Activated CD8-positive, alpha-beta T cell treated with anti-CD3 and anti-CD28 coated beads, Interleukin-2, amount 10 ng/mL, durations not matched to agents 7 days and 5 days (primary cell): ENCODE data around the gene SGCA. TPM values are rescaled to one million over a fixed set of nuclear protein-coding genes. Genes with fewer than 3 reads are reported as not detected.

Experiments used
- ATAC-seq: fragments of 150-1000 bp; cut with Tn5 transposase; one replicate; pipeline ENCODE4 v1.10.0; 2021; ENCODE audit warnings: moderate library complexity
- CTCF ChIA-PET: fragments of 350-600 bp; sonication (Branson Sonifier 250); formaldehyde crosslinking; loops from one replicate; lab custom pipeline; 2021; ENCODE audit warnings: antibody characterized with exemption; lab: Charles Lee
- POLR2A ChIA-PET: fragments of 350-600 bp; sonication (Branson Sonifier 250); formaldehyde crosslinking; loops from one replicate; lab custom pipeline; 2021; ENCODE audit warnings: antibody characterized with exemption; lab: Charles Lee
- DNase-seq: peaks from one replicate; pipeline ENCODE4 v3.0.0-alpha.2; 2020
- H3K27ac Mint-ChIP-seq: one replicate; pipeline ENCODE4 v1.8.0; 2021; ENCODE audit warnings: mild to moderate bottlenecking, mixed read lengths
- H3K27me3 Mint-ChIP-seq: one replicate; pipeline ENCODE4 v1.8.0; 2021; ENCODE audit warnings: low read depth, mixed read lengths
- H3K36me3 Mint-ChIP-seq: one replicate; pipeline ENCODE4 v1.8.0; 2021; ENCODE audit warnings: low read depth, mixed read lengths
- H3K4me1 Mint-ChIP-seq: one replicate; pipeline ENCODE4 v1.8.0; 2021; ENCODE audit warnings: low read depth, mixed read lengths
- H3K4me3 Mint-ChIP-seq: one replicate; pipeline ENCODE4 v1.8.0; 2021; ENCODE audit warnings: mild to moderate bottlenecking, mixed read lengths
- H3K9me3 Mint-ChIP-seq: one replicate; pipeline ENCODE4 v1.8.0; 2022; ENCODE audit warnings: mixed read lengths; ENCODE audit not compliant: insufficient read depth
- total RNA-seq, 2 experiments: library from RNA; stranded (reverse); gene quantifications; one replicate each; pipeline ENCODE4 v1.2.3, GENCODE V29; 2021

The SGCA gene
- total RNA-seq, 2 experiments from 2014 or later, result not detected

- ChIA-PET CTCF (interaction anchor here (1.2 to 10.5 kb wide), 5 partner anchors 11 to 80 kb away, joined by 3 to 100 read pairs (median 4); partner anchors contain the start of gene COL1A1), POLR2A (no interaction called here)
- Mint-ChIP-seq H3K4me1 (peaks cover 24% of the 10 kb centered on the region), H3K27me3 (peaks cover 31% of the 10 kb centered on the region), H3K36me3 (no peaks in the 10 kb centered on the region), H3K4me3 (no peak overlapping the region), H3K9me3 (no peaks in the 10 kb centered on the region), H3K27ac (no peak overlapping the region)
- no peak for ATAC-seq
- DNase-seq, result no peak
These were observed 52.4 kb downstream of the SGCA start for GRCh38 chr17:50218071-50218759.

GRCh38 chr17:50218771-50219315 lies 53.0 kb downstream of the SGCA start:
- H3K4me1 Mint-ChIP-seq, result peaks cover 22% of the 10 kb centered on the region
- ATAC-seq, result no peak
- H3K36me3 Mint-ChIP-seq, result no peaks in the 10 kb centered on the region
- no peaks in the 10 kb centered on the region for H3K9me3 Mint-ChIP-seq
- DNase-seq, result no peak
- H3K4me3 Mint-ChIP-seq, result no peak overlapping the region
- no peak overlapping the region for H3K27ac Mint-ChIP-seq
- CTCF ChIA-PET, result interaction anchor here (1.2 to 10.5 kb wide), 5 partner anchors 11 to 79 kb away, joined by 3 to 100 read pairs (median 4); partner anchors contain the start of gene COL1A1
- peaks cover 34% of the 10 kb centered on the region for H3K27me3 Mint-ChIP-seq
- POLR2A ChIA-PET, result no interaction called here

- no peak overlapping the region for H3K4me3 Mint-ChIP-seq
- POLR2A ChIA-PET, result no interaction called here
- peaks cover 22% of the 10 kb centered on the region for H3K4me1 Mint-ChIP-seq
- DNase-seq (no peak), ATAC-seq (no peak)
- H3K9me3 Mint-ChIP-seq, result no peaks in the 10 kb centered on the region
- H3K36me3 Mint-ChIP-seq, result no peaks in the 10 kb centered on the region
- no peak overlapping the region for H3K27ac Mint-ChIP-seq
- CTCF ChIA-PET, result interaction anchor here (0.7 to 10.5 kb wide), 5 partner anchors 12 to 70 kb away, joined by 3 to 100 read pairs (median 4); partner anchors contain the start of gene COL1A1
- H3K27me3 Mint-ChIP-seq, result peaks cover 32% of the 10 kb centered on the region
These were observed 53.5 kb downstream of the SGCA start for GRCh38 chr17:50219342-50219741.

- Mint-ChIP-seq H3K4me1 (peaks cover 22% of the 10 kb centered on the region), H3K9me3 (peaks cover 3% of the 10 kb centered on the region), H3K36me3 (no peaks in the 10 kb centered on the region), H3K4me3 (no peak overlapping the region), H3K27me3 (peaks cover 28% of the 10 kb centered on the region), H3K27ac (peak overlapping the region; percentile 28)
- ChIA-PET POLR2A (no interaction called here), CTCF (interaction anchor here (0.7 to 10.5 kb wide), 3 partner anchors 19 to 223 kb away, joined by 3 to 100 read pairs (median 4); partner anchors contain the start of gene COL1A1)
- DNase-seq (no peak), ATAC-seq (no peak)
These were observed 54.2 kb downstream of the SGCA start for GRCh38 chr17:50219939-50220465.

- Mint-ChIP-seq H3K36me3 (no peaks in the 10 kb centered on the region), H3K27ac (no peak overlapping the region), H3K4me3 (no peak overlapping the region), H3K4me1 (peaks cover 22% of the 10 kb centered on the region), H3K9me3 (peaks cover 8% of the 10 kb centered on the region), H3K27me3 (peaks cover 27% of the 10 kb centered on the region)
- ATAC-seq (no peak), DNase-seq (no peak)
- CTCF ChIA-PET, result interaction anchor here (1.4 to 10.5 kb wide), 2 partner anchors 20 to 223 kb away, joined by 4 to 100 read pairs; partner anchors contain the start of gene COL1A1
- POLR2A ChIA-PET, result interaction anchor here (1.2 kb wide), 1 partner anchor 8 kb away, joined by 4 read pairs; no protein-coding TSS in a partner anchor
These were observed 55.0 kb downstream of the SGCA start for GRCh38 chr17:50220811-50221210.

GRCh38 chr17:50221266-50221863 lies 55.6 kb downstream of the SGCA start:
- ChIA-PET POLR2A (interaction anchor here (1.2 kb wide), 1 partner anchor 9 kb away, joined by 4 read pairs; no protein-coding TSS in a partner anchor), CTCF (interaction anchor here (0.7 to 1.6 kb wide), 6 partner anchors 8 to 224 kb away, joined by 3 to 7 read pairs (median 4); partner anchors contain the start of genes COL1A1 and TMEM92)
- peaks cover 22% of the 10 kb centered on the region for H3K4me1 Mint-ChIP-seq
- DNase-seq (peak; percentile 74), ATAC-seq (peak; percentile 96)
- peak overlapping the region; percentile 89 for H3K27ac Mint-ChIP-seq
- peak overlapping the region; percentile 42 for H3K4me3 Mint-ChIP-seq
- H3K36me3 Mint-ChIP-seq, result no peaks in the 10 kb centered on the region
- peaks cover 8% of the 10 kb centered on the region for H3K9me3 Mint-ChIP-seq
- peaks cover 26% of the 10 kb centered on the region for H3K27me3 Mint-ChIP-seq

- H3K9me3 Mint-ChIP-seq, result peaks cover 8% of the 10 kb centered on the region
- ChIA-PET POLR2A (interaction anchor here (0.6 kb wide), 1 partner anchor 648 kb away, joined by 3 read pairs; no protein-coding TSS in a partner anchor), CTCF (interaction anchor here (0.7 to 1.6 kb wide), 5 partner anchors 9 to 53 kb away, joined by 3 to 7 read pairs (median 4); partner anchors contain the start of genes COL1A1 and TMEM92)
- H3K27ac Mint-ChIP-seq, result peak overlapping the region; percentile 89
- DNase-seq (no peak), ATAC-seq (no peak)
- peaks cover 22% of the 10 kb centered on the region for H3K4me1 Mint-ChIP-seq
- H3K36me3 Mint-ChIP-seq, result no peaks in the 10 kb centered on the region
- H3K27me3 Mint-ChIP-seq, result peaks cover 23% of the 10 kb centered on the region
- H3K4me3 Mint-ChIP-seq, result no peak overlapping the region
These were observed 56.2 kb downstream of the SGCA start for GRCh38 chr17:50221864-50222545.

- Mint-ChIP-seq H3K4me3 (no peak overlapping the region), H3K36me3 (no peaks in the 10 kb centered on the region), H3K4me1 (peaks cover 22% of the 10 kb centered on the region), H3K9me3 (peaks cover 8% of the 10 kb centered on the region), H3K27ac (no peak overlapping the region), H3K27me3 (peaks cover 18% of the 10 kb centered on the region)
- ChIA-PET POLR2A (interaction anchor here (0.6 kb wide), 1 partner anchor 649 kb away, joined by 3 read pairs; no protein-coding TSS in a partner anchor), CTCF (interaction anchor here (1.6 kb wide), 1 partner anchor 10 kb away, joined by 7 read pairs; no protein-coding TSS in a partner anchor)
- ATAC-seq (no peak), DNase-seq (no peak)
These were observed 57.1 kb downstream of the SGCA start for GRCh38 chr17:50222922-50223321.

Other genes starting within 250 kb of the SGCA start
- not detected for gene DLX4, start 196.8 kb upstream of the SGCA start, total RNA-seq
- gene DLX3, start 170.8 kb upstream of the SGCA start, total RNA-seq, result not detected
- 1 to 10 TPM; 7.9 to 8.7 TPM for gene ITGA3, start 109.9 kb upstream of the SGCA start, total RNA-seq
- 10 to 100 TPM; 18.1 to 21.2 TPM for gene PDK2, start 70.7 kb upstream of the SGCA start, total RNA-seq
- gene SAMD14, start 35.8 kb upstream of the SGCA start, total RNA-seq, result under 1 TPM; 0.50 to 0.55 TPM
- 100 to 1,000 TPM; 113 to 115 TPM for gene PPP1R9B, start 15.3 kb upstream of the SGCA start, total RNA-seq
- gene COL1A1, start 35.6 kb downstream of the SGCA start, total RNA-seq, result under 1 TPM; 0.18 to 0.26 TPM
- gene TMEM92, start 108.5 kb downstream of the SGCA start, total RNA-seq, result not detected
- gene XYLT2, start 180.1 kb downstream of the SGCA start, total RNA-seq, result 10 to 100 TPM; 24.7 to 26.0 TPM
- gene MRPL27, start 207.2 kb downstream of the SGCA start, total RNA-seq, result 10 to 100 TPM; 81.0 to 85.4 TPM
- 10 to 100 TPM; 23.5 to 27.8 TPM for gene EME1, start 207.2 kb downstream of the SGCA start, total RNA-seq
- gene LRRC59, start 231.5 kb downstream of the SGCA start, total RNA-seq, result 10 to 100 TPM; 77.7 to 77.9 TPM